HUES6 (cell line): Measurements from ENCODE around the gene TUFT1.

Experiments
- H3K27ac ChIP-seq: 2 replicates; pipeline ENCODE4 v1.7.0; 2013; ENCODE audit warnings: low read depth, mild to moderate bottlenecking, low read length, inconsistent platforms
- H3K27me3 ChIP-seq: 2 replicates; pipeline ENCODE4 v1.6.1; 2013; ENCODE audit warnings: low read length; ENCODE audit not compliant: control insufficient read depth, insufficient read depth
- H3K36me3 ChIP-seq: 2 replicates; pipeline ENCODE4 v1.6.1; 2013; ENCODE audit warnings: low read length; ENCODE audit not compliant: control insufficient read depth, insufficient read depth
- H3K4me1 ChIP-seq: 2 replicates; pipeline ENCODE4 v1.6.1; 2013; ENCODE audit warnings: low read length; ENCODE audit not compliant: control insufficient read depth, insufficient read depth
- H3K4me3 ChIP-seq: 2 replicates; pipeline ENCODE4 v1.5.1; 2013; ENCODE audit warnings: low read depth, low read length
- H3K9ac ChIP-seq: one replicate; pipeline ENCODE4 v1.6.1; 2013; ENCODE audit warnings: mild to moderate bottlenecking, low read length
- H3K9me3 ChIP-seq: 2 replicates; pipeline ENCODE4 v1.6.1; 2013; ENCODE audit warnings: low read depth, low read length; ENCODE audit not compliant: control insufficient read depth, insufficient read depth

The TUFT1 gene

GRCh38 chr1:151539321-151540020, 638 bp upstream of the TUFT1 start:
- H3K9me3 ChIP-seq = no peaks in the 10 kb centered on the region
- peak overlapping the region; percentile 63 for H3K27ac ChIP-seq
- no peaks in the 10 kb centered on the region for H3K27me3 ChIP-seq
- H3K9ac ChIP-seq = peak overlapping the region; percentile 63
- peak overlapping the region; percentile 88 for H3K4me3 ChIP-seq
- H3K4me1 ChIP-seq = peaks cover 24% of the 10 kb centered on the region
- peaks cover 26% of the 10 kb centered on the region for H3K36me3 ChIP-seq

DNA sequence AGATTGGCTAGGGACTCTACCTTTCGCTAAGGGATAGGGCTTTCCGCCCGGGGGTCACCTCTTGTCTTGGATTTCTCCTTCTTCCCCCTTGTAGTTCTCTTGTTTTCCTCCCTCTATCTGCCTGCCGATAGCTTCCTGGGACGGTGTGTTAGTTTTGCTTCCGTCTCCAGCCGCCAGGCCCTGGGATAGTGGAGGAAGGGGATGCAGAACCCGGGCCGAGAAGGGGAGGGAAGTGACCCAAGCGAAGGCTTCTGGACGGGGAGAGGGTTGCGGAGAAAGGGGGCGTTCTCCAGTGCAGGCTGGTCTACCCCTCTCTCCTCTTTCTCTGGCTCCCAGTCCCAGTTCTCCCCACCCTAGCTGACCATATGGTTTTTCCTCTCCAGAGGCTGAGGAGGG, 871 bp downstream of the TUFT1 start:
- Histone ChIP-seq H3K4me3 (peak overlapping the region; percentile 88), H3K27ac (no peak overlapping the region; the same call in 1 of the 2 replicates), H3K9ac (peak overlapping the region; percentile 74), H3K9me3 (no peaks in the 10 kb centered on the region), H3K4me1 (peaks cover 19% of the 10 kb centered on the region), H3K36me3 (peaks cover 18% of the 10 kb centered on the region), H3K27me3 (no peaks in the 10 kb centered on the region)

DNA sequence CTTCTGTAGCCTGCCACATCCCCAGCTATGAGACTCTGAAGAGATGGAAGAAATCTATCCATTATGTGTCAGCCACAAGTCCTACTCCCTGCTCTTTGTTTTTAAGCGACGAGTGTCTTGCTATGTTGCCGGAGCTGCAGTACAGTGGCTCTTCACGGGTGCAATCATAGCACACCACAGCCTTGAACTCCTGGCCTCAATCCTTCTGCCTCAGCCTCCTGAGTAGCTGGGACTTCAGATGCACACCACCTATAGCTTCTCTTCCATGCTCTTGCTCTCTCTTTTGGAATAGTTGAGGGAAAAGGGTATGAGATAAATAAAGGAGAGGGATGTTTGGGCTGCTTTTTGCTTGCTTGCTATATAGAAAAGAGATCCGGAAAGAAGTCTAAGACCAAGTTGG, 1.6 kb downstream of the TUFT1 start:
- Histone ChIP-seq H3K36me3 (peaks cover 11% of the 10 kb centered on the region), H3K9me3 (no peaks in the 10 kb centered on the region), H3K27me3 (no peaks in the 10 kb centered on the region), H3K4me3 (peak overlapping the region; percentile 88), H3K4me1 (peaks cover 22% of the 10 kb centered on the region), H3K9ac (no peak overlapping the region), H3K27ac (no peak overlapping the region)

DNA sequence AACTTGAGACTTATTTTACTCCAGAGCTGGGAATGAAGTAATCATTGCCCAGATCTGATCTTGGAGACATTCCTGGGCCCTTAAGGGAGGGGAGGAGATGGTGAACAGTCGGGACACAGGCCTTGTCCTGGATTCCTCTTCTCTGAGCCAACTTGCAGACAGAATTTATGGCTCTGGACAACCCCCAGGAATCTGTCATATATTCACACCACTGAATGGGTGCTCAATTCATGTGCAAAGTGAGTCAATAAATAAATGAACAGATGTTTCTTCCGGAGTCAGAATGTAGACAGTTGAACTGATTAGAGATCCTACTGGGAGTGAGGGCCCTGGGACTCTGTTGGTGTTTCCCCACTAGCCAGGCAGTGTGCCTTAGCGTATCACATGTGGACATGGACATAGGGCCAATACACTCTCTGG, 2.6 kb downstream of the TUFT1 start:
- no peak overlapping the region for H3K4me3 ChIP-seq
- no peaks in the 10 kb centered on the region for H3K9me3 ChIP-seq
- H3K9ac ChIP-seq = no peak overlapping the region
- peaks cover 31% of the 10 kb centered on the region for H3K4me1 ChIP-seq
- 0 out of 2 replicates have a peak, but pooled peaks cover 1% of the 10 kb centered on the region for H3K36me3 ChIP-seq
- no peak overlapping the region for H3K27ac ChIP-seq
- no peaks in the 10 kb centered on the region for H3K27me3 ChIP-seq

DNA sequence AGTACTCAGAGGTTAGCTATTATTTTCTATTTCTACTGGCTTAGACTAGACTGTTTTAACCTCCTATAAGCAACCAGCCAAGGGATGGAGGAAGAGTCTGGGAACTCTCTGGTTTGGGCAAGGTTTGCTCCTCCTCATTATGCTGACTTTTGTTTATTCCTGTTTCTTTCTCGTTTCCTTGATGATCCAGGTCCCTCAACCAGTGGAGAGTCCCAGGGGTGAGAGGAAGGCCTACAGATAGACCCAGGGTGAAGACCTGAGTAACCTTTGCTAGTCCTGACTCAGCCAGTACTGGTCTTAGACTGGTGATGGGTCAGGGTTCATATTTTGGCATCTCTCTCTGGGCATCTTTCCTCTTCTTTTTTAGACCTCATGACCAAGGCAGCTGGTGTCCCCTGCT, 5.4 kb downstream of the TUFT1 start:
- Histone ChIP-seq H3K36me3 (no peaks in the 10 kb centered on the region), H3K27ac (no peak overlapping the region), H3K4me1 (peaks cover 33% of the 10 kb centered on the region)

GRCh38 chr1:151546011-151546925, 6.2 kb downstream of the TUFT1 start:
- no peaks in the 10 kb centered on the region for H3K27me3 ChIP-seq
- no peak overlapping the region for H3K4me3 ChIP-seq
- peak overlapping the region; percentile 66; the same call in 1 of the 2 replicates for H3K27ac ChIP-seq
- peak overlapping the region; percentile 3 for H3K9ac ChIP-seq
- H3K9me3 ChIP-seq = no peaks in the 10 kb centered on the region
- H3K36me3 ChIP-seq = no peaks in the 10 kb centered on the region
- H3K4me1 ChIP-seq = peaks cover 31% of the 10 kb centered on the region

More for the DNA sequence above, 5.4 kb downstream of the TUFT1 start:
- Histone ChIP-seq H3K27me3 (no peaks in the 10 kb centered on the region), H3K9ac (no peak overlapping the region), H3K4me3 (no peak overlapping the region), H3K9me3 (no peaks in the 10 kb centered on the region)

DNA sequence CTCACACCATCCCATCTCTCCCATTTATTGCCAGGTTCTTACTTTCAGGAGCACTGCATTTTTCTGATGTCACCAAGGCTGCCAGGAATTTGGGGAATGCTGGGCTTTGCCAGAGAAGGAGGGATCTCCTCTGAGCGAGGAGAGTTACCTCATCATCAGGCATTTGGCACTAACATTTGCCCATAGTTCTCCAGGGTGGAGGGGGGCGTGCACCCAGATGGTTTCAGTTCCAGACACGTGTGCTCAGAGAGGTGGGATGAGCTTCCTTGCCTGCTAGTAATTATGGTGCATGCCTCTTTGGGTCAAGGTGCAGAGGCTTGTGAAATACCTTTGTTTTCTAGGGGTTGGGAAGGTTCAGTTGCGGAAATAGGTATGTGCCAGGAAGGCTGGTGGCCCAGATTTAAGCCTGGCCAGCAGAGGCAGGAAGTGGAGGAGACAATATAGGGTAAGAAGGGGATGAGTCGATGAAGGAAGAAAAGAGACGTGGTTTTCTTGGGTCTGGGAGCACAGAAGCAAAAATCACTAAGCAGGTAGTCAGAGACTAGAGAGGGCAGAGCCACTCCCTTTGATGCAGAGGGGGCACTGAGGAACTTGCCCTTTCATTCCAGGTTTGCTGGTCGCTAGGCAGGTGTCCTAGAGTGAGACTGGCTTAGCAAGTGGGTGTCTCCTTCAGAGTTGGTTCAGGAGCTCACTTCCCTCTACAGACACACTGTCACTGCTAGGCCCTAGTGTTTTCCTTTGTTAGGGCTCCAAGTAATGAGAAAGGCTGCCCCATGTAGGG, 7.2 kb downstream of the TUFT1 start:
- H3K4me1 ChIP-seq = peaks cover 26% of the 10 kb centered on the region
- peak overlapping the region; percentile 15 for H3K9ac ChIP-seq
- H3K4me3 ChIP-seq = peak overlapping the region; percentile 1; the same call in 1 of the 2 replicates
- no peaks in the 10 kb centered on the region for H3K9me3 ChIP-seq
- H3K27ac ChIP-seq = peak overlapping the region; percentile 66
- H3K27me3 ChIP-seq = no peaks in the 10 kb centered on the region
- H3K36me3 ChIP-seq = no peaks in the 10 kb centered on the region

GRCh38 chr1:151547900-151548230, 7.8 kb downstream of the TUFT1 start:
- Histone ChIP-seq H3K27ac (peak overlapping the region; percentile 66), H3K9me3 (no peaks in the 10 kb centered on the region), H3K27me3 (no peaks in the 10 kb centered on the region), H3K9ac (peak overlapping the region; percentile 15), H3K4me1 (peaks cover 24% of the 10 kb centered on the region), H3K36me3 (no peaks in the 10 kb centered on the region), H3K4me3 (no peak overlapping the region; the same call in 1 of the 2 replicates)

GRCh38 chr1:151549199-151549598, 9.1 kb downstream of the TUFT1 start:
- no peaks in the 10 kb centered on the region for H3K9me3 ChIP-seq
- no peak overlapping the region for H3K27ac ChIP-seq
- H3K36me3 ChIP-seq = no peaks in the 10 kb centered on the region
- no peak overlapping the region for H3K4me3 ChIP-seq
- peaks cover 22% of the 10 kb centered on the region for H3K4me1 ChIP-seq
- no peaks in the 10 kb centered on the region for H3K27me3 ChIP-seq
- H3K9ac ChIP-seq = no peak overlapping the region

- Histone ChIP-seq H3K36me3 (no peaks in the 10 kb centered on the region), H3K27ac (no peak overlapping the region), H3K4me3 (no peak overlapping the region), H3K4me1 (peaks cover 7% of the 10 kb centered on the region; the same call in 1 of the 2 replicates), H3K27me3 (no peaks in the 10 kb centered on the region), H3K9me3 (no peaks in the 10 kb centered on the region), H3K9ac (no peak overlapping the region)
These were observed 13.6 kb downstream of the TUFT1 start for GRCh38 chr1:151553659-151554058.
